IMR-90 (cell line): ENCODE measurements around the gene DICER1. TPM values are rescaled to one million over a fixed set of nuclear protein-coding genes. Genes with fewer than 3 reads are reported as not detected.

ENCODE experiments used
- ATAC-seq: fragments of 200-7000 bp; cut with Tn5 transposase; 2 replicates; pipeline ENCODE4 v1.9.1; 2020; ENCODE audit warnings: low read depth, mild to moderate bottlenecking, moderate library complexity
- BruUV-seq: library from RNA; stranded (reverse); fragments of 400-500 nt; replicated peaks from 2 replicates; lab custom pipeline; 2021; lab: Mats Ljungman, UMichigan
- CTCF ChIA-PET: fragments of 300-600 bp; formaldehyde crosslinking; extraction: SDS; loops from one replicate; lab custom pipeline; 2021; ENCODE audit warnings: antibody characterized with exemption; lab: Yijun Ruan, JAX
- POLR2A ChIA-PET: fragments of 300-600 bp; sonication (Branson Sonifier 250); formaldehyde crosslinking; loops from one replicate; lab custom pipeline; 2022; ENCODE audit warnings: antibody characterized with exemption; ENCODE audit not compliant: unreplicated experiment; lab: Charles Lee
- DNase-seq: peaks from one replicate; pipeline ENCODE4 v3.0.0; 2013
- H2AFZ ChIP-seq: replicated peaks from 2 replicates; pipeline ENCODE3; 2013; ENCODE audit warnings: low read length, mild to moderate bottlenecking; ENCODE audit not compliant: poor library complexity
- H2AK5ac ChIP-seq: 2 replicates; pipeline ENCODE4 v1.6.1; 2013; ENCODE audit warnings: low read depth, low read length, inconsistent platforms
- H2AK9ac ChIP-seq: replicated peaks from 2 replicates; pipeline ENCODE3; 2013; ENCODE audit warnings: mild to moderate bottlenecking, low read depth, low read length, moderate library complexity; ENCODE audit not compliant: poor library complexity
- H2BK120ac ChIP-seq: 2 replicates; pipeline ENCODE4 v1.6.1; 2013; ENCODE audit warnings: low read depth, low read length, inconsistent platforms
- H2BK15ac ChIP-seq: 3 replicates; pipeline ENCODE4 v1.6.1; 2013; ENCODE audit warnings: low read depth, low read length, inconsistent platforms
- H2BK20ac ChIP-seq: 2 replicates; pipeline ENCODE4 v1.6.1; 2013; ENCODE audit warnings: low read depth, mild to moderate bottlenecking, inconsistent platforms, low read length, moderate library complexity
- H2BK5ac ChIP-seq: 2 replicates; pipeline ENCODE4 v1.6.1; 2013; ENCODE audit warnings: mild to moderate bottlenecking, low read depth, low read length, inconsistent platforms; ENCODE audit not compliant: poor library complexity, severe bottlenecking
- H3K14ac ChIP-seq: replicated peaks from 2 replicates; pipeline ENCODE4 v1.6.1; 2013; ENCODE audit warnings: low read depth, low read length, inconsistent platforms
- H3K18ac ChIP-seq: 2 replicates; pipeline ENCODE4 v1.6.1; 2013; ENCODE audit warnings: low read depth, low read length, control low read depth
- H3K23ac ChIP-seq: 2 replicates; pipeline ENCODE4 v1.6.1; 2013; ENCODE audit warnings: low read depth, low read length, inconsistent platforms
- H3K27ac ChIP-seq: 2 replicates; pipeline ENCODE4 v1.5.1; 2013; ENCODE audit warnings: mild to moderate bottlenecking, control low read depth, low read length; ENCODE audit not compliant: insufficient read depth
- H3K27me3 ChIP-seq: 2 replicates; pipeline ENCODE4 v1.6.1; 2013; ENCODE audit warnings: low read length; ENCODE audit not compliant: control insufficient read depth, insufficient read depth
- H3K36me3 ChIP-seq: 2 replicates; pipeline ENCODE4 v1.6.1; 2013; ENCODE audit warnings: low read length, mixed read lengths; ENCODE audit not compliant: control insufficient read depth, insufficient read depth
- H3K4ac ChIP-seq: 2 replicates; pipeline ENCODE4 v1.6.1; 2013; ENCODE audit warnings: low read depth, low read length, inconsistent platforms
- H3K4me1 ChIP-seq: 2 replicates; pipeline ENCODE4 v1.6.1; 2013; ENCODE audit warnings: low read length, mixed read lengths; ENCODE audit not compliant: control insufficient read depth, insufficient read depth
- H3K4me2 ChIP-seq: 2 replicates; pipeline ENCODE4 v1.6.1; 2013; ENCODE audit warnings: low read depth, mild to moderate bottlenecking, control low read depth, low read length, moderate library complexity
- H3K4me3 ChIP-seq: 2 replicates; pipeline ENCODE4 v1.5.1; 2013; ENCODE audit warnings: low read depth, mild to moderate bottlenecking, control low read depth, low read length, moderate library complexity; ENCODE audit not compliant: insufficient read depth
- H3K56ac ChIP-seq: 2 replicates; pipeline ENCODE4 v1.6.1; 2013; ENCODE audit warnings: low read length, inconsistent platforms; ENCODE audit not compliant: insufficient read depth; ENCODE audit errors: extremely low read depth
- H3K79me1 ChIP-seq, 2 experiments: 2 replicates each; pipeline ENCODE4 v1.6.1; 2013; ENCODE audit warnings: low read length in 2 of 2, inconsistent platforms in 1 of 2, low read depth in 1 of 2
- H3K9ac ChIP-seq: 2 replicates; pipeline ENCODE4 v1.6.1; 2013; ENCODE audit warnings: low read depth, low read length, control low read depth
- H3K9me1 ChIP-seq: 2 replicates; pipeline ENCODE4 v1.6.1; 2013; ENCODE audit warnings: low read length, inconsistent platforms; ENCODE audit not compliant: insufficient read depth
- H3K9me3 ChIP-seq: 2 replicates; pipeline ENCODE4 v1.6.1; 2013; ENCODE audit warnings: low read length; ENCODE audit not compliant: control insufficient read depth, insufficient read depth
- H4K20me1 ChIP-seq: 2 replicates; pipeline ENCODE4 v1.6.1; 2013; ENCODE audit warnings: low read length, inconsistent platforms; ENCODE audit not compliant: insufficient read depth
- H4K5ac ChIP-seq: 2 replicates; pipeline ENCODE4 v1.6.1; 2013; ENCODE audit warnings: mild to moderate bottlenecking, low read depth, low read length, control low read depth
- H4K8ac ChIP-seq, 2 experiments: 2 replicates each; pipeline ENCODE4 v1.6.1; 2013; ENCODE audit warnings: low read depth in 2 of 2, low read length in 2 of 2, control low read depth in 1 of 2, inconsistent platforms in 1 of 2
- H4K91ac ChIP-seq: 2 replicates; pipeline ENCODE4 v1.6.1; 2013; ENCODE audit warnings: low read depth, low read length, inconsistent platforms; ENCODE audit not compliant: insufficient read depth
- BHLHE40 ChIP-seq: fragments of 150-350 bp; IDR thresholded peaks from 2 replicates; pipeline ENCODE4 v1.6.1; 2016; ENCODE audit warnings: mild to moderate bottlenecking, low read depth, low read length
- CEBPB ChIP-seq: IDR thresholded peaks from 2 replicates; pipeline ENCODE4 v1.6.1; 2012; ENCODE audit warnings: low read depth, low read length, improper control_type of control experiment
- CHD1 ChIP-seq: IDR thresholded peaks from 2 replicates; pipeline ENCODE4 v1.6.1; 2012; ENCODE audit warnings: low read depth, low read length, improper control_type of control experiment
- ELK1 ChIP-seq: fragments of 150-350 bp; IDR thresholded peaks from 2 replicates; pipeline ENCODE4 v1.6.1; 2016; ENCODE audit warnings: low read depth, mild to moderate bottlenecking, low read length, moderate library complexity, borderline replicate concordance
- FOS ChIP-seq: fragments of 150-350 bp; IDR thresholded peaks from 2 replicates; pipeline ENCODE4 v1.6.1; 2016; ENCODE audit warnings: low read depth, low read length
- MAFK ChIP-seq: IDR thresholded peaks from 2 replicates; pipeline ENCODE4 v1.6.1; 2012; ENCODE audit warnings: low read depth, low read length, improper control_type of control experiment
- MAZ ChIP-seq: IDR thresholded peaks from 2 replicates; pipeline ENCODE4 v1.6.1; 2012; ENCODE audit warnings: low read depth, mild to moderate bottlenecking, low read length, improper control_type of control experiment, moderate library complexity, borderline replicate concordance
- MXI1 ChIP-seq: IDR thresholded peaks from 2 replicates; pipeline ENCODE4 v1.6.1; 2012; ENCODE audit warnings: low read depth, mild to moderate bottlenecking, low read length, moderate library complexity, borderline replicate concordance
- NFE2L2 ChIP-seq: fragments of 150-350 bp; IDR thresholded peaks from 2 replicates; pipeline ENCODE4 v1.6.1; 2016; ENCODE audit warnings: low read depth, mild to moderate bottlenecking, low read length
- POLR2A ChIP-seq: IDR thresholded peaks from 2 replicates; pipeline ENCODE4 v1.6.1; 2012; ENCODE audit warnings: mild to moderate bottlenecking, low read depth, low read length
- RAD21 ChIP-seq: IDR thresholded peaks from 2 replicates; pipeline ENCODE4 v1.6.1; 2012; ENCODE audit warnings: low read length, improper control_type of control experiment
- RCOR1 ChIP-seq: IDR thresholded peaks from 2 replicates; pipeline ENCODE4 v1.6.1; 2012; ENCODE audit warnings: mild to moderate bottlenecking, low read length, improper control_type of control experiment; ENCODE audit not compliant: insufficient replicate concordance
- RFX5 ChIP-seq: IDR thresholded peaks from 2 replicates; pipeline ENCODE4 v1.8.0; 2012; ENCODE audit warnings: low read depth, mild to moderate bottlenecking, low read length, moderate library complexity
- SMC3 ChIP-seq: fragments of 150-350 bp; IDR thresholded peaks from 2 replicates; pipeline ENCODE4 v1.6.1; 2016; ENCODE audit warnings: low read depth, mild to moderate bottlenecking, antibody characterized with exemption, low read length, moderate library complexity
- USF2 ChIP-seq: fragments of 150-350 bp; IDR thresholded peaks from 2 replicates; pipeline ENCODE4 v1.6.1; 2017; ENCODE audit warnings: mild to moderate bottlenecking, antibody characterized with exemption, low read length, low read depth
- WGBS, 2 experiments: methylation state at CpG; one replicate each; pipeline versions ENCODE4 v1.1.5 to v1.1.7; 2013; ENCODE audit warnings: missing lambda C conversion rate in 2 of 2; ENCODE audit not compliant: insufficient read length in 1 of 2; ENCODE audit errors: extremely low coverage in 2 of 2; 5-methylcytosine and 5-hydroxymethylcytosine counted together
- dilution Hi-C: fragments of 300-500 bp; cut with HindIII; formaldehyde crosslinking; loops from one replicate; pipeline ENCODE4 v1.14.3; 2018; ENCODE audit warnings: low sequenced_read_pairs; ENCODE audit not compliant: unreplicated experiment
- in situ Hi-C: fragments of 300-500 bp; cut with MboI; formaldehyde crosslinking; loops from 3 replicates; pipeline ENCODE4 v1.14.3; 2019; ENCODE audit warnings: low sequenced_read_pairs, inconsistent platforms, mixed read lengths
- intact Hi-C: fragments of 100-400 bp; cut with micrococcal nuclease; formaldehyde crosslinking; loops from 2 replicates; pipeline ENCODE4 v1.10.0; 2022
- polyA plus RNA-seq, 3 experiments: library from polyadenylated mRNA; depleted of rRNA; stranded (reverse); fragments of >200 nt; gene quantifications; 2 replicates each; pipeline ENCODE4 v1.2.3, GENCODE V29; 2012; ENCODE audit warnings: low replicate concordance in 1 of 3
- total RNA-seq: library from RNA; depleted of rRNA; stranded (reverse); fragments of >200 nt; gene quantifications from 2 replicates; pipeline ENCODE4 v1.2.3, GENCODE V29; 2012
- TF ChIP-seq, protein P1 (sequence below): conservative IDR thresholded peaks from 2 replicates; pipeline ENCODE4 v1.5.1; 2012; ENCODE audit warnings: mild to moderate bottlenecking, low read depth, low read length, improper control_type of control experiment

Gene DICER1
- total and polyA plus RNA-seq, 2 of the 4 experiments (the other 2 are of a cell fraction) = 9.7 to 49.5 TPM

DNA sequence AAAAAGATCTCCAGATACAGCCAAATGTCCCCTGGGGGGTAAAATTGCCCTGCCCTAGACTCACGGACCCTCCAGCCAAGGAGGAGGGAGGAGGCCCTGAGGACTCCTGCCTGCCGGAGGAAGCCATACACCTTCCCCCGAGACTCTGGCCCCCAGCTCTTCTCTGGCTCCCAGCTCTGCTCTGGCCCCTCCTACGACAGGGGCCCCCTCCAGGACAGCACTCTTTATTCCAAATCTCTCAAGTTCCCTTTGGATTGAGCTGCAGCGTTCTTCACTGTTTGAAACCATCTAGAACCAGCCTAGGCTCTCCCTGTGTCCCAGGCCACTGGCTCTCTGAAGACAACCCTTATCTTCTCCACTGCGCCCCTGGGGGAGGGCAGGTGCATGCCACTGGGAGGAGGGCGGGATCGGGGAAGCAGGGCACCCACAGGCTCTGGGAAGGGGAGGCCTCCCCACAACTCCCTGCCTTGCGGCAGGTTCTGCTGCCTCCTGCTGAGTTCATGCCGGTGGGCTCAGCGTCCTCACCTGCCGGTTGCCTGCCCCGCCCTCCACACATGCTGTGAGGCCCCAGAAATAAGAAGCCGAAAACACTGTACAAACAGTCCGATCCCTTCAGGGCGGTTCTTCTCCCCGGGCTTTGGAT, 112.7 kb downstream of the DICER1 start:
- H2AK9ac ChIP-seq = no peak overlapping the region
- H4K20me1 ChIP-seq = no peaks in the 10 kb centered on the region
- no peak overlapping the region for H3K4ac ChIP-seq
- H3K4me3 ChIP-seq = no peak overlapping the region
- POLR2A ChIA-PET = no interaction called here
- H3K36me3 ChIP-seq = no peaks in the 10 kb centered on the region
- no peak overlapping the region for H3K23ac ChIP-seq
- no peak overlapping the region for H3K4me2 ChIP-seq
- dilution Hi-C loops = no loop called here
- no peak for TF ChIP-seq SMC3
- no peak for TF ChIP-seq USF2
- no peak for TF ChIP-seq NFE2L2
- no peak for TF ChIP-seq BHLHE40
- TF ChIP-seq MAZ = no peak
- TF ChIP-seq FOS = no peak
- TF ChIP-seq, protein P1, sequence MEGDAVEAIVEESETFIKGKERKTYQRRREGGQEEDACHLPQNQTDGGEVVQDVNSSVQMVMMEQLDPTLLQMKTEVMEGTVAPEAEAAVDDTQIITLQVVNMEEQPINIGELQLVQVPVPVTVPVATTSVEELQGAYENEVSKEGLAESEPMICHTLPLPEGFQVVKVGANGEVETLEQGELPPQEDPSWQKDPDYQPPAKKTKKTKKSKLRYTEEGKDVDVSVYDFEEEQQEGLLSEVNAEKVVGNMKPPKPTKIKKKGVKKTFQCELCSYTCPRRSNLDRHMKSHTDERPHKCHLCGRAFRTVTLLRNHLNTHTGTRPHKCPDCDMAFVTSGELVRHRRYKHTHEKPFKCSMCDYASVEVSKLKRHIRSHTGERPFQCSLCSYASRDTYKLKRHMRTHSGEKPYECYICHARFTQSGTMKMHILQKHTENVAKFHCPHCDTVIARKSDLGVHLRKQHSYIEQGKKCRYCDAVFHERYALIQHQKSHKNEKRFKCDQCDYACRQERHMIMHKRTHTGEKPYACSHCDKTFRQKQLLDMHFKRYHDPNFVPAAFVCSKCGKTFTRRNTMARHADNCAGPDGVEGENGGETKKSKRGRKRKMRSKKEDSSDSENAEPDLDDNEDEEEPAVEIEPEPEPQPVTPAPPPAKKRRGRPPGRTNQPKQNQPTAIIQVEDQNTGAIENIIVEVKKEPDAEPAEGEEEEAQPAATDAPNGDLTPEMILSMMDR = no peak
- no peak for TF ChIP-seq RCOR1
- TF ChIP-seq RFX5 = no peak
- no peak for TF ChIP-seq RAD21
- TF ChIP-seq POLR2A = no peak
- no peak for TF ChIP-seq MAFK
- TF ChIP-seq MXI1 = no peak
- TF ChIP-seq CHD1 = no peak
- no peak for TF ChIP-seq CEBPB
- no peak for TF ChIP-seq ELK1
- H3K4me1 ChIP-seq = peaks cover 21% of the 10 kb centered on the region
- H2AK5ac ChIP-seq = no peak overlapping the region
- no peak overlapping the region for H2BK120ac ChIP-seq
- no peak overlapping the region for H3K14ac ChIP-seq
- H4K5ac ChIP-seq = no peak overlapping the region
- H3K18ac ChIP-seq = no peak overlapping the region
- H4K8ac ChIP-seq = no peak overlapping the region
- DNase-seq (no peak), ATAC-seq (no peak)
- no TSS peak for BruUV-seq
- H3K9ac ChIP-seq = no peak overlapping the region
- WGBS, 2 experiments = no CpG with 5 or more reads among the region's 17 CpGs
- H2BK15ac ChIP-seq = no peak overlapping the region
- H3K9me3 ChIP-seq = no peaks in the 10 kb centered on the region
- intact Hi-C loops = no loop called here
- H3K27ac ChIP-seq = no peak overlapping the region
- in situ Hi-C loops = no loop called here
- H2BK5ac ChIP-seq = no peak overlapping the region
- H2AFZ ChIP-seq = no peak overlapping the region
- CTCF ChIA-PET = no interaction called here
- no peak overlapping the region for H2BK20ac ChIP-seq
- H3K27me3 ChIP-seq = peaks cover 2% of the 10 kb centered on the region; the same call in 1 of the 2 replicates
- no peak overlapping the region for H3K56ac ChIP-seq
- no peak overlapping the region for H4K91ac ChIP-seq
- H3K79me1 ChIP-seq = no peaks in the 10 kb centered on the region
- H3K9me1 ChIP-seq = no peaks in the 10 kb centered on the region
